Activated naive CD8-positive, alpha-beta T cell treated with anti-CD3 and anti-CD28 coated beads, Interleukin-2, amount 50 U/mL, for 16 hours (primary cell): ENCODE measurements around the gene NRIP1.
"Not testable (repeated sequence)": the region's sequence is repeated elsewhere in the genome, so short reads cannot be mapped to it uniquely, and the experiment has no call there.

Source experiments
- DNase-seq: peaks from one replicate; pipeline ENCODE4 v3.0.0-alpha.2; 2020; ENCODE audit warnings: low read depth, low spot score

Gene NRIP1

GRCh38 chr21:15037900-15038293, 26.9 kb downstream of the NRIP1 start:
- no peak for DNase-seq

GRCh38 chr21:15037095-15037899, 27.5 kb downstream of the NRIP1 start:
- no peak for DNase-seq

GRCh38 chr21:15036189-15036588, 28.6 kb downstream of the NRIP1 start:
- no peak for DNase-seq

GRCh38 chr21:15034126-15034853, 30.5 kb downstream of the NRIP1 start:
- no peak for DNase-seq

- no peak for DNase-seq
These were observed 32.9 kb downstream of the NRIP1 start for GRCh38 chr21:15031790-15032357.

GRCh38 chr21:15031362-15031761, 33.4 kb downstream of the NRIP1 start:
- DNase-seq = not testable (repeated sequence)

- DNase-seq = not testable (repeated sequence)
These were observed 33.9 kb downstream of the NRIP1 start for GRCh38 chr21:15030861-15031260.

- DNase-seq = no peak
These were observed 35.7 kb downstream of the NRIP1 start for GRCh38 chr21:15029077-15029476.

- no peak for DNase-seq
These were observed 36.6 kb downstream of the NRIP1 start for GRCh38 chr21:15028186-15028585.

- DNase-seq = no peak
These were observed 37.7 kb downstream of the NRIP1 start for GRCh38 chr21:15027056-15027455.

GRCh38 chr21:15026370-15026769, 38.4 kb downstream of the NRIP1 start:
- DNase-seq = no peak

- no peak for DNase-seq
These were observed 41.0 kb downstream of the NRIP1 start for GRCh38 chr21:15023776-15024175.

GRCh38 chr21:15022608-15023261, 42.1 kb downstream of the NRIP1 start:
- no peak for DNase-seq

GRCh38 chr21:15020797-15021196, 44.0 kb downstream of the NRIP1 start:
- no peak for DNase-seq

- DNase-seq = no peak
These were observed 46.4 kb downstream of the NRIP1 start for GRCh38 chr21:15018382-15018781.

GRCh38 chr21:15015622-15016471, 49.0 kb downstream of the NRIP1 start:
- no peak for DNase-seq

GRCh38 chr21:15014221-15014620, 50.6 kb downstream of the NRIP1 start:
- DNase-seq = no peak

- no peak for DNase-seq
These were observed 52.8 kb downstream of the NRIP1 start for GRCh38 chr21:15011967-15012366.

- no peak for DNase-seq
These were observed 54.2 kb downstream of the NRIP1 start for GRCh38 chr21:15010645-15011044.

GRCh38 chr21:15009837-15010363, 54.9 kb downstream of the NRIP1 start:
- no peak for DNase-seq

- no peak for DNase-seq
These were observed 57.0 kb downstream of the NRIP1 start for GRCh38 chr21:15007716-15008296.
